Activated T-helper 1 cell treated with Interleukin-2 at 50 U/mL for 16 hours (primary cell): ENCODE measurements around the gene MEST.
"Not testable (repeated sequence)": the region's sequence is repeated elsewhere in the genome, so short reads cannot be mapped to it uniquely, and the experiment has no call there.

Experiments
- DNase-seq: peaks from one replicate; pipeline ENCODE4 v3.0.0-alpha.2; 2020; ENCODE audit warnings: low read depth

The MEST gene

DNA sequence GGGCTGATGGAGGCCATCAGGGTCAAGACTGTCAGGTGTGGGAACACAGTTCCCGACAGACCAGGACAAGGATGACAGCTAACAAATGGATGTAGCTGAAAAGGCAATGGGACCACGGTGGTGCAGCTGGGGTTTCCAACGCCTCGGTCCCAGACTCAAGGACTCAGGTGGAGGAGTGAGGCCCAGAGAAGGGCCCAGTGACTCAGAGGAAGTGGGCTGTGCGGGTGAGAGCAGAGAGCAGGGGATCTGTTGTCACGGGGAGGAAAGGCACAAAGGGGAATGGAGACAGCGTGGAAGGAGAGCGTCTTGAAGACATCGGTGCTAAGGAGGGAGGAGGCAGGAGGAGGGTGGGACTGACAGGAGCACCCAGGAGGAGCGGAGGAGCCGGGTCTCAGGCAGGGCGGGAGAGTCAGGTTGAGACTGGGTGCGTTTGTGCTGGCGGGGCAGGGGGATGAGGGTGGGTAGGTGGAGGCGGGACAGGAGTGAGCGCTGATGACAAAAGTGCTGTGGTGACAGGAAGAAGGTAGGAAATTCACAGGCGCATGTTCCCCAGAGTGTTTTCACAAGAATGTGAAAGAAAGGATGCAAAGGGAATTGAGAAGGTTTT lies 31.7 kb downstream of the MEST start:
- DNase-seq = not testable (repeated sequence)

DNA sequence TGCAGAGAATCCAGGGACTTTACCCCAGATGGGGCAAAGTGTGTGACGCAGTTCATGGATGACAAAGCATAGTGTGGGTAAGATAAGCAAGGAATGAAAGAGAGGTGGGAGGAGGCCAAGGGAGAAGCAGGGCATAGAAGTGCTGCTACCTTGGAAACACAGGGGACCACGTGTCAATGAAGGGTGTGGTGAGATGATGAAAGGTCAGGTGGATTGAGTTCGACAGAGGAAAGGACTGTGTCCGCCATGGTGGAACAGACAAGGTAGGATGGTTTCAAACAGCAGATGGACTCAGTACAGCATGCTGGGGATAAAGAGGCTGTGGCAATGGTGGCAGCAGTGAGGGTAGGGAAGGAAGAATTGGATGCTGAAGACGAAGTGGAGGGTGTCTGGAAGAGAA lies 32.7 kb downstream of the MEST start:
- DNase-seq = no peak

DNA sequence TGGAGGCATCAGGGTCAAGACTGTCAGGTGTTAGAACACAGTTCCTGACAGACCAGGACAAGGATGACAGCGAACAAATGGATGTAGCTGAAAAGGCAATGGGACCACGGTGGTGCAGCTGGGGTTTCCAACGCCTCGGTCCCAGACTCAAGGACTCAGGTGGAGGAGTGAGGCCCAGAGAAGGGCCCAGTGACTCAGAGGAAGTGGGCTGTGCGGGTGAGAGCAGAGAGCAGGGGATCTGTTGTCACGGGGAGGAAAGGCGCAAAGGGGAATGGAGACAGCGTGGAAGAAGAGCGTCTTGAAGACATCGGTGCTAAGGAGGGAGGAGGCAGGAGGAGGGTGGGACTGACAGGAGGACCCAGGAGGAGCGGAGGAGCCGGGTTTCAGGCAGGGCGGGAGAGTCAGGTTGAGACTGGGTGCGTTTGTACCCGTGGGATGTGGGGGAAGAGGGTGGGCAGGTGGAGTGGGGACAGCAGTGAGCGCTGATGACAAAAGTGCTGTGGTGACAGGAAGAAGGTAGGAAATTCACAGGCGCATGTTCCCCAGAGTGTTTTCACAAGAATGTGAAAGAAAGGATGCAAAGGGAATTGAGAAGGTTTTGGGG lies 36.0 kb downstream of the MEST start:
- not testable (repeated sequence) for DNase-seq

DNA sequence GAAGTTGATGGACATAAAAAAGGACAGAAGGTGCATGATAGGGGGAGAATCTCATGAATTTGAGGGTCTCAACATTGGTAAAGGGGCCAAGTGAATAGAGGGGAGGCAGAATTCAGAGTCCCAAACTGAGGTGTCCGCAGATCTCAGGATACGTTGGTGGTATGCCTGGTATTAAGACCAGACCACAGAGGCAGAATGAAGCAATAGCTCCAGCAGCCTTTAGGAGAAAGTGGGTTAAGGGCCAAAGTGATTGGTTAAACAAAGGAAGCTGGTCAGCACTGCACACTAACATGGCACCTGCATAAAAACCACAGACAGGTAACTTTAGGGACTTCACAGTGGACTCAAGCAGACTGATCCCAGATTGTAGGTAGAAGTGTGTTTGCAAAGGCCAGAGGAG lies 37.5 kb downstream of the MEST start:
- no peak for DNase-seq

DNA sequence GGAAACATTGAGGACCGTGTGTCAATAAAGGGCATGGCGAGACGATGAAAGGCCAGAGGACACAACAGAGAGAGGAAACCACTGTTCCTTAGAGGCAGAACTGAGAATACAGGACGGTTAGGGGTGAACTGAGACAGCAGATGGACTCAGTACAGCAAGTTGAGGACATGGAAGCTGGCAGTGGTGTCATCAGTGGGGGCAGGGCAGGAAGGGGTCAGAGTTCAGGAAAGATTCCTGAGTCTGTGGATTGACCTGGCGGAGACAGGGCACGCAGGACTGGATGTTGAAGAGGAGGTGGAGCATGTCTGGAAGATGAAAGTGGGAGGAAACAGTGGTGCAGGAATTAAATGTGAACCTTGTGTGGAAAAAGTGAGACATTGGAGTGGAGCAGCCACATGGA lies 46.0 kb downstream of the MEST start:
- not testable (repeated sequence) for DNase-seq

DNA sequence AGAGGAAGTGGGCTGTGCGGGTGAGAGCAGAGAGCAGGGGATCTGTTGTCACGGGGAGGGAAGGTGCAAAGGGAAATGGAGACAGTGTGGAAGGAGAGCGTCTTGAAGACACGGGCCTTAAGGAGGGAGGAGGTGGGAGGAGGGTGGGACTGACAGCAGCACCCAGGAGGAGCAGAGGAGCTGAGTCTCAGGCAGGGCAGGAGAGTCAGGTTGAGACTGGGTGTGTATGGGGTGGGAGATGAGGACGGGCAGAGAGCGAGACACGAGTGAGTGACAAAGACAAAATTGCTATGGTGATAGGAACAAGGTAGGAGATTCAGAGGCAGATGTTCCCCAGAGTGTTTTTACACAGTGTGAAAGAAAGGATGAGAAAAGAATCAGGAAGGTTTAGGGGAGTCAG lies 49.4 kb downstream of the MEST start:
- not testable (repeated sequence) for DNase-seq

DNA sequence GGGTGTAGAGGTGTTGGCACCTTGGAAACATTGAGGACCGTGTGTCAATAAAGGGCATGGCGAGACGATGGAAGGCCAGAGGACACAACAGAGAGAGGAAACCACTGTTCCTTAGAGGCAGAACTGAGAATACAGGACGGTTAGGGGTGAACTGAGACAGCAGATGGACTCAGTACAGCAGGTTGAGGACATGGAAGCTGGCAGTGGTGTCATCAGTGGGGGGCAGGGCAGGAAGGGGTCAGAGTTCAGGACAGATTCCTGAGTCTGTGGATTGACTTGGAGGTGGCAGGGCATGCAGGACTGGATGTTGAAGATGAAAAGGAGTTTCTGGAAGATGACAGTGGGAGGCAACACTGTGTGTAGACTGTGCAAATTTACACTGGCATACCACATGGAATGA lies 50.4 kb downstream of the MEST start:
- not testable (repeated sequence) for DNase-seq

DNA sequence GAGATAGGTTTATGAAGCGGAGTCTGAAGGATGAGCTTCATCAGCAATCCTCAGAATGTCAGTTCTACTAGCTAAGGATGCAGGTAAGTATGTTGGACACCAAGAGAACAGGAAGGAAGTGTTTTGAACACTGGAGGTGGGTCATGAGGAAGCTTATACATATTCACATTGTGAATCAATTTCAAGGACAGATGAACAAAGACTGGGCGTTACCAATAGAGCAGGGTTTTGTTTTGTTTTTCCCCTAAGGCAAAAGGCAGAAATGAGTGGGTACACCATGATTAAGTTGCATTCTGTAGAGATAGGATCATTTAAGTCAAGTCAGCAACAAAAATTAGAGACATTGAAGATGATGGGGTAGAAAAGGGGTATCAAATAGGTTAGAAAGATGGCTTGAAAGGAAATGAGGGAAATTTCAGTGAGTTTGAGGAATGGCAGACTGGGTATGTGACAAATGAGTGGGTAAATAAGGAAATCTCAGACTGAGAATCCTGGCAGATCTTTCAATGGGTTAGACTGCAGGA lies 51.7 kb downstream of the MEST start:
- no peak for DNase-seq

DNA sequence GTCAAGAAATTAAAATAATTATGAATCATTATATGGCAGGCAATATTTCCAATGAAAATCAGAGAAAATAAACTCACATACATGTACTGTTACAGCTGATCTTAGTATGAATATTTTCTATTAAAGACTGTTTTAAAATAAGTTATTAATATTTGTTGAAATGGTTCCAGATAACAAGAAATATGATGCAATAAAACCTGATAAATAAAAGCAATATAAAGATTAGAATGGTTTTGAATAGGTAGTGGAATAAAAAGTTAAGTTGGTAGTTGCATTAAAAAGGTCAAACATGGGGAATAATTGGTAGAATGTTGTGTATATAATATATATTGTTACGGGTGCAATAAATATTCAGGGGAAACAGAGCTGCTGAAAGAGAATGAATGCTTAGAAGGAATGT lies 52.5 kb downstream of the MEST start:
- no peak for DNase-seq

DNA sequence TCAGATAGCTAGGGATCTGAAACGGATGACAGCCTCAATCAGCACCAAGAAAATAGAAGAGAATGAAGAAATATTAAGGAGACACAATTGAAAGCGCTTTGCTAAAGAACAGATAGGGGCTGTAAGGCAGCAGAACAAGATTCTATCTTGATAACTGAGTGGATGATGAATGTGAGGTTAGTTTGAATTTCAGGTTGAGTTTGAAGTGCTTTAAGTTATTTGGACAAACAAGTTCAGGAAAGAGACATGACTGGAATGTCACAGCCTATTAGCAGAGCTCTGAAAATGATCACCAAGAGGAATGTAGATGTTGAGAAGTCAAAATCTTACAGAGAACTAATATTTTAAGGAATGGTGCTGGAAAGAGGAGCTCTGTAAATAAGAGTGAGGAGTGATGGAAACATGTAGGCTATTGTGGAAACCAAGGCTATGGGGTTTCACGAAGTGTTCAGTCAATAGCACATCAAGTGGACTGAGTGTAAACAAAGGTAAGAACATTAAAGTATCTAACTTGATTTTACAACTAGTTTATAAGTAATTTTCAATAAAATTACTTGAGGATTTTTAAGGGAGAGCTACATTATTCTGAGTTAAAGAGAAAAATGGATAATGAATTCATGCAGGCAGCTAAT lies 61.6 kb downstream of the MEST start:
- no peak for DNase-seq

DNA sequence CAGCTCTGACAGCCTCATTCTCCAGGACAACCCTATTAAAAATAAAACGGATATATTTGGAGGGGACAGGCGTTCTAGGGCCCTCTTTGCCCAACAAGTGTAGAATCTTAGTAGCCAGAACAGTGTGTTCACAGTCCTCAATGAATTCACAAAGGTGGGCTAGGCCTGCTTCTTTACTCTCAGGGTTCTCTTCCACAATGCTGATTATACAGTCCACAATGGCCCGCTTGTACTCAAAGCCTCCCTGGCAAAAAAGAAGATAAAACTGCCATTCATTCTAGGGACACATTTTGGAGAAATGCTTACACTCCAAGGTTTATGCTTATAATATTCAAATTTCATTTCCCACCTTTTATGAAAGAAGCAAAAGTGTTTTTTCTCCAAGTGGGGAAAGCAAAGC lies 62.6 kb downstream of the MEST start:
- DNase-seq = no peak
